WTC11 (cell line): Measurements from ENCODE around the gene YY1AP1.

Experiments
- ZBTB21 ChIP-seq: sonication (generic); formaldehyde crosslinking; IDR thresholded peaks from 2 replicates; pipeline ENCODE4 v1.8.1; 2023; ENCODE audit warnings: mild to moderate bottlenecking, missing genetic modification reagents, borderline replicate concordance
- TF ChIP-seq, protein P1 (sequence below): sonication (generic); formaldehyde crosslinking; IDR thresholded peaks from 2 replicates; pipeline ENCODE4 v1.8.1; 2023; ENCODE audit warnings: mild to moderate bottlenecking, missing genetic modification reagents
- TF ChIP-seq, protein P2 (sequence below): fragments of 200-600 bp; IDR thresholded peaks from 2 replicates; pipeline ENCODE4 v1.8.0; 2022; ENCODE audit warnings: antibody characterized with exemption

DNA sequence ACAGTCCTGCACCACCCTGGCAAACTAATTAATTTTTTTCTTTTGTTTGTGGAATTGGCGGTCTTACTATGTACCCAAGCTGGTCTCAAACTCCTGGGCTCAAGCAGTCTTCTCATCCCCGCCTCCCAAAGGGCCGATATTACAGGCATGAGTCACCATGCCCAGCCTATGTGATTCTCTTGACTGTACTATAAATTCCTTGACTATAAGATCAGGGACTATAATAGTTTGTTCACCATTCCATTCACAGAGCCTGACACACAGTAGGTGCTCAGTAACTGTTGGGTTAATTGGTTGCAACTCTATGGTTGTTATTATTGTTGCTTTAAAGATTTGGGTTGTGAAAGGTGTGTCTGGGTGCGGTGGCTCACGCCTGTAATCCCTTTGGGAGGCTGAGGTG, 17.6 kb upstream of the YY1AP1 start:
- TF ChIP-seq, protein P1, sequence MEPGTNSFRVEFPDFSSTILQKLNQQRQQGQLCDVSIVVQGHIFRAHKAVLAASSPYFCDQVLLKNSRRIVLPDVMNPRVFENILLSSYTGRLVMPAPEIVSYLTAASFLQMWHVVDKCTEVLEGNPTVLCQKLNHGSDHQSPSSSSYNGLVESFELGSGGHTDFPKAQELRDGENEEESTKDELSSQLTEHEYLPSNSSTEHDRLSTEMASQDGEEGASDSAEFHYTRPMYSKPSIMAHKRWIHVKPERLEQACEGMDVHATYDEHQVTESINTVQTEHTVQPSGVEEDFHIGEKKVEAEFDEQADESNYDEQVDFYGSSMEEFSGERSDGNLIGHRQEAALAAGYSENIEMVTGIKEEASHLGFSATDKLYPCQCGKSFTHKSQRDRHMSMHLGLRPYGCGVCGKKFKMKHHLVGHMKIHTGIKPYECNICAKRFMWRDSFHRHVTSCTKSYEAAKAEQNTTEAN (CRISPR knock-in tag) = no peak
- no peak for TF ChIP-seq ZBTB21 (CRISPR knock-in tag)
- TF ChIP-seq, protein P2, sequence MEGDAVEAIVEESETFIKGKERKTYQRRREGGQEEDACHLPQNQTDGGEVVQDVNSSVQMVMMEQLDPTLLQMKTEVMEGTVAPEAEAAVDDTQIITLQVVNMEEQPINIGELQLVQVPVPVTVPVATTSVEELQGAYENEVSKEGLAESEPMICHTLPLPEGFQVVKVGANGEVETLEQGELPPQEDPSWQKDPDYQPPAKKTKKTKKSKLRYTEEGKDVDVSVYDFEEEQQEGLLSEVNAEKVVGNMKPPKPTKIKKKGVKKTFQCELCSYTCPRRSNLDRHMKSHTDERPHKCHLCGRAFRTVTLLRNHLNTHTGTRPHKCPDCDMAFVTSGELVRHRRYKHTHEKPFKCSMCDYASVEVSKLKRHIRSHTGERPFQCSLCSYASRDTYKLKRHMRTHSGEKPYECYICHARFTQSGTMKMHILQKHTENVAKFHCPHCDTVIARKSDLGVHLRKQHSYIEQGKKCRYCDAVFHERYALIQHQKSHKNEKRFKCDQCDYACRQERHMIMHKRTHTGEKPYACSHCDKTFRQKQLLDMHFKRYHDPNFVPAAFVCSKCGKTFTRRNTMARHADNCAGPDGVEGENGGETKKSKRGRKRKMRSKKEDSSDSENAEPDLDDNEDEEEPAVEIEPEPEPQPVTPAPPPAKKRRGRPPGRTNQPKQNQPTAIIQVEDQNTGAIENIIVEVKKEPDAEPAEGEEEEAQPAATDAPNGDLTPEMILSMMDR = no peak
